ENCODE data around the gene GRIA2.
A peak's percentile ranks its signal among the peaks of the same experiment; 100 is the strongest.

GRIA2 gene

GRCh38 chr4:157270108-157270507 is 49.6 kb downstream of the GRIA2 start:
- no peak for DNase-seq

GRCh38 chr4:157270552-157270951 is 50.0 kb downstream of the GRIA2 start:
- DNase-seq: no peak

- DNase-seq: peak; percentile 50
Observed at GRCh38 chr4:157271166-157271869, 50.8 kb downstream of the GRIA2 start.

GRCh38 chr4:157280673-157281072 is 60.1 kb downstream of the GRIA2 start:
- DNase-seq: no peak

GRCh38 chr4:157282019-157282418 is 61.5 kb downstream of the GRIA2 start:
- DNase-seq: no peak

- DNase-seq: no peak
Observed at GRCh38 chr4:157287445-157287844, 66.9 kb downstream of the GRIA2 start.

- no peak for DNase-seq
Observed at GRCh38 chr4:157290622-157291021, 70.1 kb downstream of the GRIA2 start.

- peak; percentile 23 for DNase-seq
Observed at GRCh38 chr4:157291071-157291470, 70.5 kb downstream of the GRIA2 start.

GRCh38 chr4:157293673-157294072 is 73.1 kb downstream of the GRIA2 start:
- DNase-seq: no peak

- no peak for DNase-seq
Observed at GRCh38 chr4:157294575-157294974, 74.0 kb downstream of the GRIA2 start.

GRCh38 chr4:157300701-157301100 is 80.2 kb downstream of the GRIA2 start:
- DNase-seq: no peak

- no peak for DNase-seq
Observed at GRCh38 chr4:157303471-157303960, 83.0 kb downstream of the GRIA2 start.

GRCh38 chr4:157304769-157305168 is 84.2 kb downstream of the GRIA2 start:
- DNase-seq: no peak

- DNase-seq: no peak
Observed at GRCh38 chr4:157312702-157313101, 92.2 kb downstream of the GRIA2 start.

GRCh38 chr4:157314906-157315305 is 94.4 kb downstream of the GRIA2 start:
- no peak for DNase-seq

GRCh38 chr4:157315968-157316367 is 95.4 kb downstream of the GRIA2 start:
- DNase-seq: no peak

GRCh38 chr4:157320092-157320491 is 99.6 kb downstream of the GRIA2 start:
- no peak for DNase-seq

- no peak for DNase-seq
Observed at GRCh38 chr4:157327666-157328065, 107.1 kb downstream of the GRIA2 start.

- no peak for DNase-seq
Observed at GRCh38 chr4:157357887-157358286, 137.4 kb downstream of the GRIA2 start.

GRCh38 chr4:157358439-157358838 is 137.9 kb downstream of the GRIA2 start:
- no peak for DNase-seq

GRCh38 chr4:157358851-157359250 is 138.3 kb downstream of the GRIA2 start:
- DNase-seq: no peak

- DNase-seq: no peak
Observed at GRCh38 chr4:157363360-157363759, 142.8 kb downstream of the GRIA2 start.

- no peak for DNase-seq
Observed at GRCh38 chr4:157372154-157372553, 151.6 kb downstream of the GRIA2 start.

GRCh38 chr4:157372567-157372966 is 152.0 kb downstream of the GRIA2 start:
- DNase-seq: no peak

GRCh38 chr4:157389741-157390140 is 169.2 kb downstream of the GRIA2 start:
- no peak for DNase-seq
